Stomach (tissue), 9 donors: ENCODE results near the gene SPSB3. TPM values are rescaled to one million over a fixed set of nuclear protein-coding genes. Genes with fewer than 3 reads are reported as not detected.
A peak's percentile ranks its signal among the peaks of the same experiment; 100 is the strongest.

Source experiments
- DNase-seq, 2 donors: peaks; one replicate each; pipeline versions ENCODE4 v3.0.0 to v3.0.0-alpha.2; 2013 to 2019
- H3K27ac ChIP-seq, 5 donors: fragments of 200-600 bp in 4 of 5; sonication (generic) in 4 of 5; one replicate each; pipeline ENCODE4 v1.5.1; 2013 to 2019; ENCODE audit warnings: mild to moderate bottlenecking in 1 of 5, moderate library complexity in 1 of 5
- H3K27me3 ChIP-seq, 3 donors: fragments of 200-600 bp; sonication (generic); one replicate each; pipeline ENCODE4 v1.5.1; 2017 to 2019; ENCODE audit warnings: mixed run types in 1 of 3
- H3K36me3 ChIP-seq, 4 donors: fragments of 200-600 bp; sonication (generic); 1 replicate in 3 of 4; 2 replicates in 1 of 4; pipeline ENCODE4 v1.5.1; 2016 to 2019
- H3K4me1 ChIP-seq, 4 donors: fragments of 200-600 bp; sonication (generic); one replicate each; pipeline ENCODE4 v1.5.1; 2016 to 2019
- H3K4me3 ChIP-seq, 4 donors: fragments of 200-600 bp; sonication (generic) in 3 of 4; one replicate each; pipeline ENCODE4 v1.5.1; 2016 to 2019; ENCODE audit warnings: mild to moderate bottlenecking in 1 of 4
- H3K9me3 ChIP-seq, 4 donors: fragments of 200-600 bp; sonication (generic); one replicate each; pipeline ENCODE4 v1.5.1; 2016 to 2019
- CTCF ChIP-seq, 7 experiments: fragments of 450-650 bp in 4 of 7; fragments of 200-600 bp in 3 of 7; sonication (generic) in 3 of 7; IDR thresholded peaks; one replicate each; pipeline ENCODE4 v1.5.1; 2016 to 2019; ENCODE audit warnings: antibody characterized with exemption in 7 of 7, control low read depth in 2 of 7, mild to moderate bottlenecking in 1 of 7
- EP300 ChIP-seq: sonication (generic); formaldehyde crosslinking; IDR thresholded peaks from one replicate; pipeline ENCODE4 v1.6.1; 2017; ENCODE audit warnings: antibody characterized with exemption
- POLR2A ChIP-seq, 4 donors: fragments of 450-650 bp; IDR thresholded peaks; one replicate each; pipeline ENCODE4 v1.6.1; 2016; ENCODE audit warnings: antibody characterized with exemption in 4 of 4, control low read depth in 2 of 4, mild to moderate bottlenecking in 1 of 4, moderate library complexity in 1 of 4
- POLR2AphosphoS5 ChIP-seq, 3 donors: sonication (generic); formaldehyde crosslinking; IDR thresholded peaks; one replicate each; pipeline ENCODE4 v1.6.1; 2016; ENCODE audit warnings: antibody characterized with exemption in 3 of 3
- WGBS, 5 donors: extraction: QIAGEN DNeasy Blood & Tissue Kit in 3 of 5; methylation state at CpG; one replicate each; pipeline versions ENCODE4 v1.1.5 to v1.1.7; 2013 to 2018; 5-methylcytosine and 5-hydroxymethylcytosine counted together
- intact Hi-C: fragments of 100-400 bp; cut with DNase I; formaldehyde crosslinking; loops from one replicate; pipeline ENCODE4 v1.15.1; 2023; ENCODE audit warnings: low total_unique reads
- polyA plus RNA-seq, 3 donors: library from polyadenylated mRNA; stranded (reverse); fragments of 200-250 nt; gene quantifications; one replicate each; pipeline ENCODE4 v1.2.3, GENCODE V29; 2013
- total RNA-seq, 5 donors: library from RNA; depleted of rRNA; stranded (reverse); fragments of >200 nt; gene quantifications; one replicate each; pipeline versions ENCODE4 v1.1.0 to v1.2.3, GENCODE V29; 2014 to 2016
- donor health status: healthy with polysubstance abuse.
- donor health status: Bipolar disorder and iron deficiency.
- donor health status: healthy.

The SPSB3 gene
- total and polyA plus RNA-seq, 8 donors: 22.2 to 186 (median 73.8) TPM

- Histone ChIP-seq H3K4me1 (peaks cover 14 to 29% (median 22%) of the 10 kb centered on the region in 4 donors), H3K27me3 (no peaks in the 10 kb centered on the region), H3K9me3 (peaks cover 0 to 13% (median 9%) of the 10 kb centered on the region in 4 donors), H3K27ac (peak overlapping the region; percentile 73 to 75 (median 74)), H3K4me3 (peak overlapping the region; percentile 29 to 47 (median 34)), H3K36me3 (peaks cover 0 to 35% (median 31%) of the 10 kb centered on the region in 4 donors)
- 20 to 45% (median 42%) methylated on average over 9 to 18 of the region's 18 CpGs for WGBS, 5 donors
- peak; percentile 76 to 82 for DNase-seq
- TF ChIP-seq POLR2A (IDR thresholded peaks at IDR 0.05): no peak
- no peak for TF ChIP-seq CTCF (IDR thresholded peaks at IDR 0.05)
- no peak for TF ChIP-seq EP300
- TF ChIP-seq POLR2AphosphoS5 (IDR thresholded peaks at IDR 0.05): no peak
- intact Hi-C loops: no loop called here
Measured at GRCh38 chr16:1794221-1794871, 12.0 kb upstream of the SPSB3 start.

GRCh38 chr16:1793578-1794220, 11.3 kb upstream of the SPSB3 start, which contains the start of gene IGFALS:
Gene IGFALS (minus strand): TSS chr16:1793705. CDS start chr16:1793652, 53 bp downstream.
- Histone ChIP-seq H3K27me3 (no peaks in the 10 kb centered on the region), H3K4me3 (peak within 1 kb of the TSS; percentile 29 to 47 (median 34)), H3K27ac (peak within 1 kb of the TSS; percentile 73 to 75 (median 74)), H3K4me1 (peaks cover 14 to 29% (median 22%) of the 10 kb centered on the region in 4 donors), H3K36me3 (peaks cover 5 to 41% (median 38%) of the 10 kb centered on the region in 4 donors), H3K9me3 (peaks cover 0 to 13% (median 9%) of the 10 kb centered on the region in 4 donors)
- TF ChIP-seq EP300 (no peak), POLR2AphosphoS5 (IDR thresholded peaks at IDR 0.05) (peak in 1 of 3 donors; percentile 15)
- peak; percentile 65 to 73 for DNase-seq
- intact Hi-C loops: no loop called here
- WGBS, 5 donors: 25 to 63% (median 30%) methylated on average over 11 to 28 of the region's 28 CpGs

DNA sequence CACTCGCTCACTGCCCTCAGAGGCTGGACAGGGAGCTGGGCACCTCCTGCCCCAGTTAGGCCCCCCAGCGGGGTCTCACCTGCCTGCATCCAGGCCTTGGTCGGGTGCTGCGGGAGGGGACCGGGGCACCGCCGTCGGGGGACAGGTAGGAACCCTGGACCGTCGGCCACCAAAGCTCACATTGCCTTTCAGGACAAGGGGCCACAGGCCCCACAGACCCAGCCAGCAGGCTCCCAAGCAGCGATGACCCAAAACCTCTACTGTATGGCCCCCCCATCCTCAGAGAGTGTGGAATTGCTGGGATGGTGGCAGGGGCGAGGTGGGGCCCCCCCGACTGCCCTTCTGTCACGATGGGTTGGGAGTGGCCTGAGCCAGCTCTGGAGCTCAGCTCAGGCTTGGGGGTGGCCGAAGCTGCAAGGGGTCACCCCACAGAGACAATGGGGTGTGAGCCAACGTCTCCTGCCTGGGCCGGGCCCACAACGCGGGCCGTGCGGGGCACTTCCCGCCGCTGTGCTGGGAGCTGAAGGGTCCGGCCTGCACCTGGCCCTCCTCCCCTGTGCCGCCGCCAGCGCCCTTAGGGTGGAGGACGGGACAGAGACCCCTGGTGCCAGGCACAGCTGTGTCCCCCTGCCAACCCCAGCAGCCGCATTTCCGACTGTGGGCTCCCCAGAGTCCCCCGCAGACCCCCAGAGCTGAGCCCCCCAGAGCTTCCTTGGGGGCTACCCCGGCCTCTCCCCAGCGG, 10.6 kb upstream of the SPSB3 start:
- no peaks in the 10 kb centered on the region for H3K27me3 ChIP-seq
- peak overlapping the region; percentile 29 to 47 (median 34) for H3K4me3 ChIP-seq
- 54 to 68% (median 63%) methylated on average over 23 to 33 of the region's 33 CpGs for WGBS, 5 donors
- H3K9me3 ChIP-seq: peaks cover 0 to 7% (median 5%) of the 10 kb centered on the region in 4 donors
- intact Hi-C loops: no loop called here
- TF ChIP-seq POLR2A (IDR thresholded peaks at IDR 0.05) (no peak), CTCF (IDR thresholded peaks at IDR 0.05) (no peak), POLR2AphosphoS5 (IDR thresholded peaks at IDR 0.05) (no peak)
- H3K27ac ChIP-seq: peak overlapping the region; percentile 73 to 75 (median 74)
- DNase-seq: peak in 1 of 2 donors; percentile 6
- H3K4me1 ChIP-seq: peaks cover 14 to 34% (median 22%) of the 10 kb centered on the region in 4 donors
- H3K36me3 ChIP-seq: peaks cover 11 to 48% (median 45%) of the 10 kb centered on the region in 4 donors

GRCh38 chr16:1791943-1792812, 9.8 kb upstream of the SPSB3 start:
- Histone ChIP-seq H3K4me3 (peak overlapping the region in 1 of 4 donors; percentile 36), H3K9me3 (no peaks in the 10 kb centered on the region), H3K27ac (peak overlapping the region in 1 of 5 donors; percentile 75), H3K27me3 (no peaks in the 10 kb centered on the region), H3K36me3 (peaks cover 17 to 56% (median 53%) of the 10 kb centered on the region in 4 donors), H3K4me1 (peaks cover 14 to 35% (median 22%) of the 10 kb centered on the region in 4 donors)
- TF ChIP-seq POLR2AphosphoS5 (IDR thresholded peaks at IDR 0.05): no peak
- no peak for TF ChIP-seq EP300
- TF ChIP-seq CTCF (IDR thresholded peaks at IDR 0.05): no peak
- no peak for TF ChIP-seq POLR2A (IDR thresholded peaks at IDR 0.05)
- DNase-seq: no peak
- WGBS, 5 donors: 78 to 90% (median 82%) methylated on average over 35 to 59 of the region's 59 CpGs
- intact Hi-C loops: no loop called here
